ENCODE results near the gene IL3.
A peak's percentile ranks its signal among the peaks of the same experiment; 100 is the strongest.

Gene IL3

GRCh38 chr5:132067451-132067850 is 7.0 kb downstream of the IL3 start:
- Histone ChIP-seq H3K36me3 (ENCODE audit: low read depth) (no peaks in the 10 kb centered on the region), H3K27me3 (ENCODE audit: insufficient read depth, poor library complexity, severe bottlenecking) (no peaks in the 10 kb centered on the region), H3K4me1 (ENCODE audit: insufficient read depth, poor library complexity, severe bottlenecking) (no peaks in the 10 kb centered on the region), H3K27ac (ENCODE audit: poor library complexity, severe bottlenecking) (no peak overlapping the region), H3K9me3 (ENCODE audit: severe bottlenecking) (no peaks in the 10 kb centered on the region), H3K4me3 (ENCODE audit: severe bottlenecking) (no peak overlapping the region)
- DNase-seq (ENCODE audit: low spot score) (no peak), ATAC-seq (ENCODE audit: low read depth) (no peak)
- no peak for TF ChIP-seq CTCF (IDR thresholded peaks at IDR 0.05; ENCODE audit: poor library complexity, severe bottlenecking)

- no peaks in the 10 kb centered on the region for H3K36me3 ChIP-seq (ENCODE audit: low read depth)
- H3K4me1 ChIP-seq (ENCODE audit: insufficient read depth, poor library complexity, severe bottlenecking): peaks cover 5% of the 10 kb centered on the region
- ATAC-seq (ENCODE audit: low read depth): no peak
- H3K27ac ChIP-seq (ENCODE audit: poor library complexity, severe bottlenecking): no peak overlapping the region
- no peak for DNase-seq (ENCODE audit: low spot score)
- no peak for TF ChIP-seq CTCF (IDR thresholded peaks at IDR 0.05; ENCODE audit: poor library complexity, severe bottlenecking)
- no peaks in the 10 kb centered on the region for H3K9me3 ChIP-seq (ENCODE audit: severe bottlenecking)
- H3K4me3 ChIP-seq (ENCODE audit: severe bottlenecking): no peak overlapping the region
- H3K27me3 ChIP-seq (ENCODE audit: insufficient read depth, poor library complexity, severe bottlenecking): no peaks in the 10 kb centered on the region
Observed at GRCh38 chr5:132067941-132068808, 7.7 kb downstream of the IL3 start.

- Histone ChIP-seq H3K9me3 (ENCODE audit: severe bottlenecking) (no peaks in the 10 kb centered on the region), H3K4me3 (ENCODE audit: severe bottlenecking) (no peak overlapping the region), H3K36me3 (ENCODE audit: low read depth) (no peaks in the 10 kb centered on the region), H3K27ac (ENCODE audit: poor library complexity, severe bottlenecking) (no peak overlapping the region), H3K27me3 (ENCODE audit: insufficient read depth, poor library complexity, severe bottlenecking) (no peaks in the 10 kb centered on the region), H3K4me1 (ENCODE audit: insufficient read depth, poor library complexity, severe bottlenecking) (peaks cover 19% of the 10 kb centered on the region)
- TF ChIP-seq CTCF (IDR thresholded peaks at IDR 0.05; ENCODE audit: poor library complexity, severe bottlenecking): no peak
- DNase-seq (ENCODE audit: low spot score): peak; percentile 57
- no peak for ATAC-seq (ENCODE audit: low read depth)
Observed at GRCh38 chr5:132069561-132069960, 9.1 kb downstream of the IL3 start.

GRCh38 chr5:132069994-132070393 is 9.5 kb downstream of the IL3 start:
- Histone ChIP-seq H3K36me3 (ENCODE audit: low read depth) (no peaks in the 10 kb centered on the region), H3K27me3 (ENCODE audit: insufficient read depth, poor library complexity, severe bottlenecking) (no peaks in the 10 kb centered on the region), H3K27ac (ENCODE audit: poor library complexity, severe bottlenecking) (no peak overlapping the region), H3K9me3 (ENCODE audit: severe bottlenecking) (no peaks in the 10 kb centered on the region), H3K4me1 (ENCODE audit: insufficient read depth, poor library complexity, severe bottlenecking) (peaks cover 24% of the 10 kb centered on the region), H3K4me3 (ENCODE audit: severe bottlenecking) (no peak overlapping the region)
- no peak for TF ChIP-seq CTCF (IDR thresholded peaks at IDR 0.05; ENCODE audit: poor library complexity, severe bottlenecking)
- ATAC-seq (ENCODE audit: low read depth) (no peak), DNase-seq (ENCODE audit: low spot score) (no peak)
